Activated T-helper 1 cell treated with Interleukin-2 at 50 U/mL for 16 hours (primary cell): Measurements from ENCODE around the gene RAD9A.

Experiments
- DNase-seq: peaks from one replicate; pipeline ENCODE4 v3.0.0-alpha.2; 2020; ENCODE audit warnings: low read depth

The RAD9A gene

DNA sequence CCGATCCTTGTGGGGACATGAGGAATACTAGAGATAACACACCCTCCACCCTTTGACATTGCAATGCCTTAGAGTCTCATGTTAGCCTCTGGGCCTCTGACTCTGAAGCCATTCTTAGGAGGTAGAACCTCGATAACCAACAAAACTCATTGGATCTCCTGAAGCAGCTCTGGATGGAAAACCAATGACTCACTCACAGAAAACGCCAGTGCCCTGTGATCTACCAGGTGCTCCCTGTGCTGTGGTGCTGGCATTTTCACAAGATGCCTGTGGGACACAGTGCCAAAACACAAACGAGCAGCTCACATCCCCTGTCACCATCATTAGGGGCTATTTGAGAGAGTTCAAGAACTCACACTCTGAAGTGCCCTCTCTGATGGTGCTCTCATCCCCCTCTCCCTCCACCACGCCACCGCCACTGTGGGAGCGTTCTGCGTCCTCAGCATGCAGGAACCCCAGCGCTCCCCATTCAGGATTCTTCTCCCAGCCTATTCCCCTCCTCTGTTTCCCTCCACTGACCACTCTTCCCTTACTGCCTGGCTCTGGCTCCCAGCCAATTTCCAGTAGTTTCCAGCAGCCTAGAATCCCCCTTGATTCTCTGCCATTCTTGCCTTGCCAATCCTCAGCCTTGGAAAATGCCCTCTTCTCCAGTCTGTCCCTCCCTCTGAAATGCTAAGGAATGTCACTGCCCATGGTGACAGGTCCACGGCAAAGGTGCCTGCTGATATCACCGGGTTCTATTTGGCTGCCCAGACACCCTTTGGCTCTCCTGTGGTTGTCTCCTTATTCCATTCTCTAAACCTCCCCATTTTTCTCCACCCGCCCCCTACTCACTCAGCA is 33.7 kb upstream of the RAD9A start:
- DNase-seq: no peak

DNA sequence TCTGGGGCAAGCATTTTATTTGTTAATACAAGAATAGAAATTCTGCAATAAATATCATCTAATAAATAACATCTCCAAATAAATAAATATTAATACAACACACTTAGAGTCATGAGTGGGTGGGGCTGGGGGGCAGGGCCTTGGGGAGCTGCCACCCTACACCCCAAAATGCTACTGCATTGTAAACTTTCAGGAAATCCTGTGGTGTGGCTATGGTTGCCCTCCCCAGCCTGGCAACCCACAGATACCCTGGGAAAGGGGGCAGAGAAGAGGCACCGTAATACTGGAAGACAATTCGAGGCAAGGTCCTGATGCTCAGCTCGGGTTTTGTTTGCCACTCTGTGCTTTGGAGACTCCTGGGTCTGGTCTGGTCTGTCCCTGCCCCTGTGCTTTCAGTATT is 27.6 kb upstream of the RAD9A start:
- no peak for DNase-seq

DNA sequence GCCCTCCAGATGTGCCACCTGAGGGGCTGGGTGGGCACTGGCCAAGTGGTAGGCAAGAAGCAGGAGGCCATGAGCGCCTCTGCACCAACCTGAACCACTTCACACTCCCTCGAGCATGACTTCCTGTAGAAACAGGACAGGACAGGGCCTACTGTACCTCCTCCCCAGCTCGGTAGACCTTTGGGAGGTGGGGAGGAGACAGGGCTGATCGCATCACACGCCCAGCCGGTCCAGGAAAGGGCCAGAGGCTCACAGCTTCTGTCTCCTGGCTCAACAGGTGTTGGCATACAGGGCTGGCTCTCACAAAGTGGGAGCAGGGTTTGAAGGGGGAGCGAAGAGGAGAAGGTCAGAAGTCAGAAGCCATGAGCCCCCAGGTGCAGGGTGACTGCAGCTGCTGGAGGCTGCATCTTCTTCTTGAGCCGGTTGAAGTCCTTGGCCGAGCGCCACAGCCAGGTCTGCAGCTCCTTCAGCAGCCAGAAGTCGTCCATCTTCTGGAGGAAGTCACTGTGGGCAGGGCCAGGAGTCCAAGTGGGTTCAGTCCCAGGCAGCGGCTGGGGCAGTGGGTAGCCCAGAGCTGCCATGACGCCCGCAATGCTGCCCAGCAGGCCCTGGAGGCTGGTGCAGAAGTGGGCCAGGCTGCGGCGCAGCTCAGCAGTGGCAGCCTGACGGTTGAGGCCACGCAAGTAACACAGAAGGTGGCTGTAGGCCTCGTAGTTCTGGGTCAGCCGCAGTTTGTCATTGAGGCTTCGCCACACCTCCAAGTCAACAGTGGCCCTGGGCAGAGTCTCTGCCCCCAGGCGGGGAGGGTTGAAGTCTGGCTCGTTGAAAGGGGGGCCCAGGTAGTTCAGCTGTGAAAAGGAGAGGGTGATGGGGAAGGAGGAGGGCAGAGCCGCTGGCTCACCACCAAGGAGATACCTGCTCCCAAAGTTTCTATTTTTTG is 26.7 kb upstream of the RAD9A start:
- no peak for DNase-seq

DNA sequence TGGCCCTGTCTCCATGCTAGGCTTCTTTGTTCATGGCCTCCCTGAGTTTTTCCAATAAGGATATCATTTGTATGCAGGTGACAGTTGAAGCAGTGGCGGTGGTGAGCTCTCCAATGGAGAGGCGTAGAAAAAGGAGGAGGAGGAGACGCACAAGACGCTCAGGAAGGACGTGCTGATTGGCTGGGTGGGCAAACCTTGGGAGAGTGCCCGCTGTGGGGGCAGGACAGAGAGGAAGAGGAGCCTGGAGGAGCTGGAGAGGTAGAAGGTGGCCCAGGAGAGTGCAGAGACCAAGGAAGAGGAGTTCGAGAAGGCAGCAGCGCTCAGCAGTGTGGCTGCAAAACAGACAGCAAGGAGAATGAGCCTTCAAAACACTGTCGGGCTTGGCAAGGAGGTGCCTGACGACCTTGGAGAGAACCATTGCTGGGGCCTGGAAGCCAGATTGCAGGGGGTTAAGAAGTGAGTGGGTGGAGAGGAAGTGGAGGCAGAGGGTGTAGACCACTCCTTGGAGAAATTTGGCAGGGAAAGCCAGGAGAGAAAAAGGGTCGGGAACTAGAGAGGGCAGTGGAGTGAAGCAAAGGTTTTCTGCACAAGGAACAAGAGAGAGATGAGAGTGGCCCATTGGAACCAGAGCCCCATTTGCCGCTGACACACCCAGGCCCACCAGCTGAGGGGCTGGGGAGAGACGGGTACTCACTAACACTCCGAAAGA is 25.9 kb upstream of the RAD9A start:
- DNase-seq: no peak

DNA sequence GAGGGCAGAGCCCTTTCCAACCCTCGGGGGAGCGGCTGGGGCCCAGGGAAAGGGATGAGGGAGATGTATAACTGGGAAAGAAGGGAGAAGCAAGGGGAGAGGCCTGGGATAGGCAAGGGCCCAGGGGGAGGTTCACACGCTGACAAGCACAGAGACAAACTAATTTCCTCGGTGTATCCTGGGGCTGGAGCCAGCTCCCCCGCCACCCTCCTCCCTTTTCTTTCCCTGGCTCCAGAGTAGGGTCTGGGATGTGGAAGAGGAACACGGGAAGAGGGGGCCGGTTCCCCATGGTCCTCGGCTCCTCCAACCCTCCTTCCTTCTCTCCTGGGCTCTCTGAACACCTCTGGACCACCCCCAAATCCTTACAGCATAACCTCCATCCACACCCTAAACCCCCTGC is 25.2 kb upstream of the RAD9A start:
- no peak for DNase-seq

DNA sequence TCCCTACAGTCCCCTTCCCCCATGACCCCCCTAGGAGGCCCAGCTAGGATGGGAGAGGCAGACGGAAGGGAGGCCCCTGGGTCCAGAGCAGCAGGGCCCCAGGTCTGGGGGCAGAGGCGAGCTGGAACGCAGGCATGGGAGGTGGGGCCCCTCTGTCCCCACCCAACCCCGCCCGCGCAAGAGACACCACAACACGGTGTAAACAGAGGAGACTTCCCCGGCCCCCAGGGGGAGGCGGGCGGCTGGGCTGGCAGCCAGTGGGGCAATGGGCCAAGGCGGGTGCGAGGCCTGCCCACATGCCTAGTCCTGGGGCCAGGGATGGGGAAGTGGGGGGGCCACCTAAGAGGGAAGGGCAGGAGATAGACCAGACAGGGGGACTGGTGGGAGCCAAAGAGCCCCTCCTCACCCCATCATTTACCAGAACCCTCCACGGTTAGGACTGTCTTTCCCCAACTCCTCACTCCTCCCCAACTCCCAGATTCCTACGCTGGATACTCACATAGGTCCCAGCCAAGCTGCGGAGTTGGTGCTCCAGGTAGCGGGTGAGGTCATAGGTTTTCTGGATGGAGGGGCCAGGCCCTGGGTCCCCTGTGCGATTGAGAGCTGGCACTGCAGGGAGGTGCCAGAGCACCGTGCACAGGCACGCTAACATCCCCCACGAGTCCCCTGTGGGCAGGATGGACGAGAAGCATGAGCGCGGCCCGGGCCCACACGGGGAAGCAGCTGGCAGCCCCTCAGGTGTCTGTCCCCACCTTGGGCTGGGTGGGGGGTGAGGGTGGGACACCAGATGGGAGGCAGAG is 24.6 kb upstream of the RAD9A start:
- no peak for DNase-seq

DNA sequence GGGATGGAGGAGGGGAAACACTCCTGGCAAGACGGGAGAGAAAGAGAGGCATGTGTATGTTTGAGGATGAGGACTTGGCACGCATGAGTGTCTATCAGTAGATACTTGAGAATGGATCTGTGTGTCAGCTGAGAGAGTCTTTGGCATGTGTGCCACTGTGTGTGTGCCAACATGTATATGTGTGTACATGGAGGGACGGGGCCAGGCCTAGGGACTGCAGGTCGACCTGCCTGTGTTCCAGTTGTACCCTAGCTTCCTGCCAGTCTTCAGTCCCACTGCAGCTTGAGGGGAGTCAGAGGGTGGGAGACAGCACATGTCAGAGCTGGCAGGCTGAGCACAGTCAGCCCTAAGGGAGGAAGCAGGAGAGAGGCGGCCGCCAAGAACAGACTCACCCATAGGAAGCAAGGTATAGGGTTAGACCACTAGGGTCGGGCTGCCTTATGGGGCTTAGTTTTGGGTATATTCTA is 24.0 kb upstream of the RAD9A start:
- DNase-seq: no peak

DNA sequence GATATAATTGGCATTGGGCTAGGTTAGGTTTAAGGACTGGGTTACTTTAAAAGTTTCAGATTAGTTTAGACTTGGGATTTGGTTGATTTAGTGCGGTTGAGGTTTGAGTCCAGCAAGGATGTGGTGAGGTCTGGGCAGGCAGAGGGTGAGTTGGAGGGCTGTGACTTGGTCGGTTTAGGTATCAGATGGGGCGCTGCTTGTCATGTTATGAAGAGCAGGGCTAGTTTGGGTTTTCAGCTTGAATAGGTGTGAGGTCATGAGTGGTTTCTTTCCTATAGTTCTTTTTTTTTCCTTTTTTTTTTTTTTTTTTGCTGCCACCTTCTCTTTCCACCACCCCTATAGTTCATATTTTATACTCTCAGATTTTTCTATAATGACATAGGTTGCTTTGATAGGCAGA is 23.2 kb upstream of the RAD9A start:
- no peak for DNase-seq

DNA sequence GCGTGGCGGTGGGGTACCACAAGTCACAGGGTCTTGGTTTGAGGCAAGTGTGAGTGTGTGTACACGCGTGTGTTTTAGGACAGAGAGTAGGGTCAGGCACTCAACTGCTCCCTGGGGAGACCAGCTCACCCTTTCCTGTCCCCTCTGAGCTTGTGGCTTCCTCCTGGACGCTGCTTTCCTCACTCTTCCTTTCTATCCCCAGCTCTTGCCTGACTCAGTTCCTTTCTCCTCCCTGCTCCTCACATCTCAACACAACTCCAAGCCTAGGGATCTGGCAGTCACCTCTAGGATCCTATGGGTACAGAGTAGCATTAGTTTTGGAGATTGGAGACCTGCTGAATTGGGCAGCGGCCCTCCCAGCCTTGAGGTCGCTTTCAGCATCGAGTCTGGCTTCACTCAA is 22.5 kb upstream of the RAD9A start:
- no peak for DNase-seq

DNA sequence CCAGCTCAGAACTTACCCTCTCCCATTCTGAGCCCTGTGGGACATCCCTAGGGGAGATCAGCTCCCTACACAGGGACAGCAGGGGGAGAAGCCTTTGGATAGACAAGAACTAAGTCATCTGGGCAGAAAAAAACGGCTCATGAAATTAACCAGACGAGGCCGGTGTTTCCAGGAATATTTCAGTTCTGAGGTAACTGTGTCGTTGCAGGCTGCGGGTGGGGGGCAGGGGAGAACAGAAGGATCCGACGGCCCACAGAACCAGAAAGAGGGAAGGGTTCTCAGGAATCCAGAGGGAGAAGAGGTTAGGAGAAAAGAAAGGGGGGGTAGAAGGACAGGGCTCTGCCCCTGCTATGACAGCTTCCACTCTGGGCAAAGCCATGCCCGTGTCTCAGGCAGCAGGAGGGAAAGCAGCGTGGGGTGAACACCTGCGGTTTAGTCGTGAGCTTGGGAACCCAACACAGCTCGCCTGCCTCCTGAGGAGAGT is 21.9 kb upstream of the RAD9A start:
- no peak for DNase-seq

DNA sequence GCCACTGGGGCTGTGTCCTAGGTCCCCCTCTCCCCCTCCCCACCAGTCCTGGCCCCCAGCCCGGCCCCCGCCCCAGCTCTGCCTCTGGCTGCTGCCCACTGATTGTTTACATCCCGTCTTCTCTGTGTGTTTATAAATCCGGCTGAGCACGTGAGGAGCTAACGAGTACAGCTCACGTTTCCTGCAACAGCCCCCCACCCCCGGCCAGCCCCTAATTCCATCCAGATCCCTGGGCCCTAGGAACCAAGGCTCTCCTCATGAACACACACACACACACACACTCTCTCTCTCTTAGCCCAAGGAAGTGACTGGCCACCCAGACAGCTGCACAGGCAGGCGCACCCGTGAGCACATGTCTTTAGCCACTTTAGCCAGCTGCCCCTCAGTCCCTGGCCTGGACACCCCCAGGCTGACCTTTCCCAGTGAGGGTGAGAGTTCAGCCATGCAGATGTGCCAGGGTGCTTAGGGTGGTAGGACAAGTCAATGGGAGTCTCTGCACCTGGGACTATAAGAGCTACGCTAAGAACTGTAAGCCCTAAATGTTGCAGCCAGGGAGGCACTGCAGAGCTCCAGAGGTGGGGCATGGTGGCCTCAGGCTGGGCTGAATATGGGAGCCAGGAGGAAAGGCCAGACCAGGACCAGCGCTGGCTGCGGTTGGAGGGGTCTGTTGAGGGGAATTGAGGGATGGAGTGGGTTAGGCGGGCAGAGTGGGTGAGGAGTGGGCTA is 21.3 kb upstream of the RAD9A start:
- DNase-seq: no peak

DNA sequence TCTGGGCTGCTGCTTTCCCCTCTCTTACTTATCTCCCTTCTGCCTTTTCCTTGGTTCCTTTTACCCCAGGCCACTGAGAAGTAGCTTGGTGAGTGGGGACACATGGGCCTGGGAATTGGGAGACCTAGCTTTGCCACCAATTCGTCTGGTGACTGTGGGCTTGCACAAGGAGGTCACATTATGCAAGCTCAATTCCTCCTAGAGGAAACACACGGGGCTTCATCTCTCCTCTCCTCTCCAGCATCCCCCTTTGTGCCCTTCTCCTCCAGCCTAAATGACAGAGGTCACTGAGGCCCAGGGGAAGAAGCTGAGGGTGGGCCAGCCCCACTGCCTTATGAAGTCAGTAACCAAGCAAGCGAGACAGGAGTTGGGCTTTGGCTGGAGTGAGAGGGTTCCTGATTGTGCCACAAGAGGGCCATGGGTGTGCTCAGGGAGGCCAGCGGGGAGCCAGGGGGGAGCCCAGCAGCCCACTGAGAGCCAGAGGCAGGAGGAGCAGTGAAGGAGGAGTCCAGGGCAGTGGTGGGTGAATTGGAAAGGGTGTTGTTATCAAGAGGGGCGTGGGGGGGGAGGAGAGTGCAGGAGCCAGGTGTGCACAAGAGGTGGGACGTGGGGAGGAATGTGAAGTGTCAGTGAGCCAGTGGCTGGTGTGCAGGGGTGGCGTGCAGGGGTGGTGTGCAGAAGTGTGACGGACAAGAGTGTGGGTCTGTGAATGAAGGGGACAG is 20.4 kb upstream of the RAD9A start:
- DNase-seq: no peak

DNA sequence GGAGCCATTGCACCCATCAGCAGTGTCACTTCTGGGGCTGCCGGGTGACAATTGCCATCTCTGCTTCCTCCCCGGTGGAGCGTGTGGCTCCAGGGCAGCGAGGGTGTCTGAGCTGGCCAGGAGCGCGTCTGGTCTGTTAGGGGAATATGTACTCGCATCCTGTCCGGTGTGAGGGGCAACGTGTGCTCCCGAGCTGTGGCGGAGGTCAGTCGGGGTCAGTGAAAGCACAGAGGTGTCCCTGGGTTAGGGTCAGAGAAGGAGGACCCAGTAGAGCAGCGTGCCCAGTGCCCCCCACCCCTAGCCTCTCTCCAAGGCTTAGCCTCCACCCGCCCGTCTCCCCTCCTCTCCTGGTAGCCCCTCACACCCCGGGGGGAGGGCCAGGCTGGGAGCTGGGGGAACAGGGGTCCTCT is 19.9 kb upstream of the RAD9A start:
- DNase-seq: no peak

DNA sequence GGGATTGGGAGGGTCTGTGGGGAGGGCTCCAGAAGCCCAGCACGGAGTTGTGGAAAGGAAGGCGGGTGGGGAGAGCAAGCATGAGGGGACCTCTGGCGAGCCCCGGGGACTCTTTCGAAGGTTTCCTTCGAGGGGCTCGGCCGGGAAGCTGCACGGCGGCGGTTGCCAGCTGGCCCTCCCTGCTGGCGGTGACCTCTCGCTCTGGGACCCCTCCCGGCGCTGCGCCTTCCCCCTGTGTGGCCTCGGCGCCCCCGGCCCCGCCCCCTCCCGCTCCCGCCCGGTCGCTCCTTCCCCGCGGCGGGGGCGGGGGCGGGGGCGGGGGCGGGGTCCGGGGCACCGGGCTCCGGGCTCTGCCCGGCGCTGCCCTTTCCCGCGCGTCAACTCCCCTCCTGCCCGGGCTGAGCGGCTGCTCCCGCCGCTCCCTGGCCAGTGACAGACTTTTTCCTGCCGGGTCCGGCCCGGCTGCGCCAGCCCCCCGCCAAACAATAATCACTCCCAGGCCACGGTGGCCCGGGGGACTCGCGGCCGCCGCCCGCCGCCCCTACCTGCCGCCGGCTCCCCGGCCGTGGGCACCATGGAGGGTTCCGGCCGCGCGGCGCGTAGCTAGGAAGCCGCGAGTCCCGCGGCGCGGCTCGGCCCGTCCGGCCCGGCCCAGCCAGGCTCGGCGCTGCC is 19.3 kb upstream of the RAD9A start:
- DNase-seq: no peak

DNA sequence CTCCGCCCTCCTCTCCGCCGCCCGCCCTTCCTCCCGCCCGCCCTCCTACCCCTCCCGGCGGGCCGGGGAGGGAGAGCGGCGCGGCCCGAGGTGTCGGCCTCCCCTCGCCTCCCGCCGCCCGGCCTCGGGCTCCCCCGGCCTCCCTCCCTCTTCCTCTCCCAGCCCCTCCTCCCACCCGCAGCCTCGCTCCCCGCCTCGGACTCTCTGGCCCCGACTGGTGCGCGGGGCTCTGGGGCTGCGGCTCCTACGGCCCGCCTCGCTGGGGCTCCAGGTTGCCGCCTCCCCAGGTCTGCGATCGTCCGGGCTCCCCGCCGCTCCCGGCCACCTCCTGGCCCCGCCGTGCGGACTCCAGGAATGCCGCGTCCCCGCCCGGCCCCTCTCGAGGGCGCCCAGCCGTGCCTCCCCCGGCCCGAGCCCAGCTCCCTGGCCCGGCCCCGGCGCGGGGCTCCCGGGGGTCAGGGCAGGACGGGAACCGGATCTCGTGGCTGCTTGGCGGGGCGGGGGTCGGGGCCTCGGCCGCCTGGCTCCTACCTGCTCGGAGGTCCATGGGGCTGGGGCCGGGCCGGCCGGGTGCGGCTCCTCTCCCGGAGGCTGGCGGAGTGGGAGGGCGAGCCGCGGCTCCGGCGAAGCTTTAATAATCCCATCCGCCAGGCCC is 18.7 kb upstream of the RAD9A start, which contains the start of gene CLCF1:
Gene CLCF1 (minus strand): TSS at position 606 of the 655 bp plus-strand sequence. CDS start 59 bp downstream, at position 547.
- no peak for DNase-seq

DNA sequence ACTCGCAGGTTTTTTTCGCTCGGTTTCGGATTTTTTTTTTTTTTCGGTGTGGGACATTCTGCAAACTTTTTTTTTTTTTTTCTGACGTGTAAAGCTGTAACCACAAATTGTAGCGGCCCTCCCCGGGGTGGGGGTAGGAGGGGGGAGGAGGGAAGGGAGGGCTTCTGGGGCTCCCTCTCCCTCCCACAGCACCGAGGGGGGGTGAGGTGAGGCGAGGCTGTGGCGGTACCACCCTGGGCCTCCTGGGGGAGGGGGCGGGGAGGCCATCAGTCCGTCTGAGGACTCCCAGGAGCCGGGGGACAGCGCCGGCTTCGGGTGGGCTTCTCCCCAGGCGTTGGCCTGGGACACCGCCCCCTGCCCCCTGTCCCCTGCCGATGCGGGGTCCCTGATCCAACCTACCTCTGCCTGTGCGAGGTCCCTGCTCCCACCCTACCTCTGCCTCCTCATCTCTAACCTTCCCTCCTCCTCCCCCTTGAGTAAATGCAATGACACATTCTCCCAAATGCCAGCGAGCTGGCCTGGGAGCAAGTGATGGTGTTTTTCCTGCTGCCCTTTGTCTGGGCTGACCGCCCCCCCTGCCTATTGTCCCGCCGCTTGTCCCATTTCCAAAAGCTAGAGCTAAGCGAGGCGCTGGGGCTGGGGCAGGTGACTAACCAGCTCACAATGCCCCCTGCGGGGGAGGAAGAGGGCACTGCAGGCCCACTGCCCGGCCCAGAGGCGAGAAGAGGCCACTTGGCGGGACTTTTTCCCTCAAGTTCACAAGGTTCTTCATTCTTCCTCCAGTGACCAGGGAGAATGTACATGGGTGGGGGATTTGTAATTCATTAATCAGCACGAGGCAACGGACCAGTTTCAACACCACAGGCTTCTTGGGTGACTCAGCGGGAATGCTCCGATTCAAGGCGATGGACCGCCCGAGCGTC is 17.9 kb upstream of the RAD9A start:
- DNase-seq: peak; percentile 77

DNA sequence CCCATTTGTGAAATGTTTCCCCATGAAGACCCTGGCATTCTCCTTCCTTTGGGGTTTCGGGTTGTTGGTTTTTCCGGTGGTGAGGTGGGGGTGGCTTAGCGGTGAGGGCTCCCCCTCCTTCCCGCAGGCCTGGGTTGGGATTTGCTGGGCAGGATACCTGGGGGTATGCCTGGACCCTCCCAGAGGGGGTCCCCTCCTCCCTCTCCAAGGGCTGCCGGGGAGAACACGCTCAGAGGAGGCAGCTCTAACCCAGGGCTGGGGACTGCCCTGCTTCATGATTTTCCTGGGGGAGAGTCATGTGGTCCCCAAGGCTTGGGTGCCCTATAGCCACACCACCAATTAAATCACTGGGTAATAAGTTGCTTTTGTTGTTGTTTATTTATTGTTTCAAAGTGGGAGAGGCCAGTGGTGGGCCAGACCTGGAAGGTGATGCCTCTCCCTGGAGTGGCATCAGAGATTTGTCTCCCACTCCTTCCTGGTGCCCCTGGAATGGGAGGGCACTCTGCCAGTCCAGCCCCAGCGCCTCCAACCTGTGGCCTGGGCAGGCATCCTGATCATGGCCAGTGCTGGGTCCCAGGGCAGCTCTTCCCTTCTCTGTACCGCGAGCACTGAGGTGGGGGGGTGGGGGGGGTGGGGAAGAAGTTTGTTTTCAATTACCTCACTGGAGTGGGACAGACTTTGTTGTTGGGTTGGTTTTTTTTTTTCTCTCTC is 17.1 kb upstream of the RAD9A start:
- no peak for DNase-seq
